HepG2 (cell line): ENCODE results near the gene DNAJC2. TPM values are rescaled to one million over a fixed set of nuclear protein-coding genes. Genes with fewer than 3 reads are reported as not detected.

ENCODE experiments used
- ATAC-seq: fragments of 200-7000 bp; cut with Tn5 transposase; 3 replicates; pipeline ENCODE4 v1.9.1; 2020; ENCODE audit warnings: mild to moderate bottlenecking, moderate library complexity
- BruUV-seq: library from RNA; stranded (reverse); fragments of 400-500 nt; replicated peaks from 2 replicates; lab custom pipeline; 2021; lab: Mats Ljungman, UMichigan
- CTCF ChIA-PET: fragments of 300-600 bp; formaldehyde crosslinking; extraction: SDS; loops from one replicate; lab custom pipeline; 2021; ENCODE audit warnings: low total read pairs, inconsistent platforms, low intra/inter-chr PET ratio; lab: Yijun Ruan, JAX
- POLR2A ChIA-PET: fragments of 350-600 bp; sonication (Branson Sonifier 250); formaldehyde crosslinking; loops from one replicate; lab custom pipeline; 2020; ENCODE audit warnings: antibody characterized with exemption, inconsistent platforms; lab: Yijun Ruan, JAX
- DNase-seq: peaks from one replicate; pipeline ENCODE4 v3.0.0-alpha.2; 2015; ENCODE audit warnings: low spot score
- FAIRE-seq: peaks from 3 replicates; lab custom pipeline; 2011; peaks lifted over from hg19 to GRCh38; lab: Jason Lieb, UNC
- H2AFZ ChIP-seq: one replicate; pipeline ENCODE4 v1.6.1; 2011; ENCODE audit warnings: low read length, inconsistent platforms
- H3K27ac ChIP-seq: fragments of 300-600 bp; 3 replicates; pipeline ENCODE4 v1.8.0; 2011; ENCODE audit warnings: mixed run types, mild to moderate bottlenecking, mixed read lengths, low read length, inconsistent platforms; ENCODE audit not compliant: insufficient read depth; ENCODE audit errors: extremely low read length
- H3K27me3 ChIP-seq, 2 experiments: fragments of 200-600 bp in 1 of 2; 2 replicates in 1 of 2; 3 replicates in 1 of 2; pipeline versions ENCODE4 v1.6.0 to v1.8.0; 2011; ENCODE audit warnings: low read length in 2 of 2, mild to moderate bottlenecking in 2 of 2, moderate library complexity in 2 of 2, inconsistent platforms in 1 of 2; ENCODE audit not compliant: insufficient read depth in 2 of 2, control insufficient read depth in 1 of 2
- H3K36me3 ChIP-seq, 2 experiments: fragments of 200-600 bp in 1 of 2; replicated peaks in 1 of 2; 2 replicates in 1 of 2; 3 replicates in 1 of 2; pipeline versions ENCODE4 v1.5.1 to v1.8.0; 2011; ENCODE audit warnings: low read length in 2 of 2, inconsistent platforms in 1 of 2; ENCODE audit not compliant: insufficient read depth in 2 of 2, control insufficient read depth in 1 of 2
- H3K4me1 ChIP-seq: 2 replicates; pipeline ENCODE4 v1.5.1; 2012; ENCODE audit warnings: low read length, inconsistent platforms; ENCODE audit not compliant: insufficient read depth
- H3K4me2 ChIP-seq: 2 replicates; pipeline ENCODE4 v1.6.0; 2011; ENCODE audit warnings: low read depth, low read length, inconsistent platforms
- H3K4me3 ChIP-seq, 3 experiments: fragments of 200-600 bp in 1 of 3; sonication (generic), shearing (Covaris generic) in 1 of 3; replicated peaks in 1 of 3; 2 replicates each; pipeline ENCODE4 v1.5.1; 2011 to 2016; ENCODE audit warnings: low read length in 3 of 3, inconsistent platforms in 2 of 3, low read depth in 2 of 3, mild to moderate bottlenecking in 2 of 3, control low read depth in 1 of 3, mixed read lengths in 1 of 3; ENCODE audit not compliant: insufficient read depth in 1 of 3
- H3K79me2 ChIP-seq: one replicate; pipeline ENCODE4 v1.6.1; 2011; ENCODE audit warnings: low read length, inconsistent platforms; ENCODE audit not compliant: insufficient read depth
- H3K9ac ChIP-seq: 2 replicates; pipeline ENCODE4 v1.6.0; 2011; ENCODE audit warnings: mild to moderate bottlenecking, low read depth, low read length, inconsistent platforms; ENCODE audit not compliant: insufficient read depth
- H3K9me3 ChIP-seq: 2 replicates; pipeline ENCODE4 v1.5.1; 2012; ENCODE audit warnings: mild to moderate bottlenecking, low read length
- H4K20me1 ChIP-seq: 2 replicates; pipeline ENCODE4 v1.6.0; 2011; ENCODE audit warnings: inconsistent platforms, mild to moderate bottlenecking, low read length, moderate library complexity; ENCODE audit not compliant: insufficient read depth
- AKAP8 ChIP-seq: sonication (generic); formaldehyde crosslinking; IDR thresholded peaks from 2 replicates; pipeline ENCODE4 v1.5.1; 2020; ENCODE audit warnings: mild to moderate bottlenecking, missing genetic modification reagents
- ATF2 ChIP-seq: sonication (generic); formaldehyde crosslinking; IDR thresholded peaks from 2 replicates; pipeline ENCODE4 v1.4.0; 2020; ENCODE audit warnings: missing genetic modification reagents
- ATF3 ChIP-seq: sonication (generic); formaldehyde crosslinking; IDR thresholded peaks from 2 replicates; pipeline ENCODE4 v1.4.0; 2020; ENCODE audit warnings: missing genetic modification reagents
- ATF7 ChIP-seq, 2 experiments: fragments of 450-650 bp in 1 of 2; sonication (generic) in 1 of 2; formaldehyde crosslinking in 1 of 2; IDR thresholded peaks; 2 replicates each; pipeline versions ENCODE4 v1.4.0 to v1.6.1; 2016 to 2020; ENCODE audit warnings: antibody characterized with exemption in 1 of 2, mild to moderate bottlenecking in 1 of 2, missing genetic modification reagents in 1 of 2
- CREBL2 ChIP-seq: sonication (generic); formaldehyde crosslinking; IDR thresholded peaks from 2 replicates; pipeline ENCODE4 v1.8.1; 2023; ENCODE audit warnings: missing genetic modification reagents, mild to moderate bottlenecking, borderline replicate concordance
- ETV5 ChIP-seq: IDR thresholded peaks from 2 replicates; pipeline ENCODE4 v1.6.1; 2018; ENCODE audit warnings: missing biosample characterization, missing genetic modification reagents, inconsistent platforms, borderline replicate concordance
- FLYWCH1 ChIP-seq: sonication (generic); formaldehyde crosslinking; IDR thresholded peaks from 2 replicates; pipeline ENCODE4 v1.8.1; 2023; ENCODE audit warnings: mild to moderate bottlenecking, missing genetic modification reagents
- NFRKB ChIP-seq: fragments of 450-650 bp; IDR thresholded peaks from 2 replicates; pipeline ENCODE4 v1.6.1; 2017
- RFX1 ChIP-seq: fragments of 450-650 bp; IDR thresholded peaks from 2 replicates; pipeline ENCODE4 v1.6.1; 2017
- SSRP1 ChIP-seq: IDR thresholded peaks from 2 replicates; pipeline ENCODE4 v1.6.1; 2016; ENCODE audit warnings: control low read depth
- U2AF1 ChIP-seq: fragments of 200-400 bp; formaldehyde crosslinking; optimal IDR thresholded peaks from 2 replicates; pipeline ENCODE3; 2017; ENCODE audit warnings: mild to moderate bottlenecking, low read depth, low read length
- UBTF ChIP-seq: sonication (generic); formaldehyde crosslinking; IDR thresholded peaks from 2 replicates; pipeline ENCODE4 v1.4.0; 2020; ENCODE audit warnings: mild to moderate bottlenecking, missing genetic modification reagents
- ZBTB20 ChIP-seq: sonication (generic); formaldehyde crosslinking; IDR thresholded peaks from 2 replicates; pipeline ENCODE4 v1.8.1; 2023; ENCODE audit warnings: missing genetic modification reagents, low read depth, mild to moderate bottlenecking, borderline replicate concordance
- ZIK1 ChIP-seq: sonication (generic); formaldehyde crosslinking; IDR thresholded peaks from 2 replicates; pipeline ENCODE4 v1.5.0; 2020; ENCODE audit warnings: mild to moderate bottlenecking, low read depth, missing genetic modification reagents, borderline replicate concordance
- ZNF33A ChIP-seq: sonication (generic); formaldehyde crosslinking; IDR thresholded peaks from 2 replicates; pipeline ENCODE4 v1.5.1; 2020; ENCODE audit warnings: missing genetic modification reagents, mild to moderate bottlenecking, moderate library complexity, borderline replicate concordance
- ZNF350 ChIP-seq: sonication (generic); formaldehyde crosslinking; IDR thresholded peaks from 2 replicates; pipeline ENCODE4 v1.4.0; 2020; ENCODE audit warnings: mild to moderate bottlenecking, low read depth, missing genetic modification reagents, borderline replicate concordance
- ZNF644 ChIP-seq: IDR thresholded peaks from 2 replicates; pipeline ENCODE4 v1.6.1; 2016; ENCODE audit warnings: low read depth
- ZNF816 ChIP-seq: sonication (generic); formaldehyde crosslinking; IDR thresholded peaks from 2 replicates; pipeline ENCODE4 v1.8.0; 2022; ENCODE audit warnings: missing genetic modification reagents, mild to moderate bottlenecking, borderline replicate concordance
- WGBS: methylation state at CpG from one replicate; pipeline ENCODE4 v1.1.6; 2017; ENCODE audit warnings: low lambda C conversion rate; 5-methylcytosine and 5-hydroxymethylcytosine counted together
- in situ Hi-C: cut with HindIII; loops from 2 replicates; pipeline ENCODE4 v1.10.0; 2017; ENCODE audit warnings: low pct_unique_long_range_greater_than_20kb; ENCODE audit not compliant: extremely low pct_ligation_motif_present
- intact Hi-C: fragments of 100-400 bp; cut with micrococcal nuclease; formaldehyde crosslinking; loops from one replicate; pipeline ENCODE4 v1.10.0; 2022; ENCODE audit not compliant: unreplicated experiment
- polyA plus RNA-seq, 8 experiments: library from polyadenylated mRNA; depleted of rRNA in 3 of 8; stranded (reverse) in 7 of 8; unstranded in 1 of 8; fragments of >200 nt; fragmentation: Illumina TruSeq in 4 of 8; extraction: Trizol in 4 of 8; gene quantifications; 2 replicates each; pipeline versions ENCODE4 v1.2.1 to v1.2.3, GENCODE V29; 2011 to 2016; ENCODE audit warnings: low read depth in 4 of 8, missing spikeins in 1 of 8, mixed read lengths in 1 of 8; ENCODE audit not compliant: insufficient read depth in 1 of 8
- total RNA-seq, 5 experiments: library from RNA; depleted of rRNA; stranded (reverse); fragments of >200 nt; fragmentation: Illumina TruSeq; extraction: Trizol; gene quantifications; 2 replicates each; pipeline ENCODE4 v1.2.3, GENCODE V29; 2016; ENCODE audit warnings: low read depth in 1 of 5

The DNAJC2 gene
- total and polyA plus RNA-seq, 2 of the 13 experiments (the other 11 are each of a cell fraction or from before 2014, with no cell fraction given): 19.6 to 42.0 TPM

- TF ChIP-seq UBTF (CRISPR knock-in tag) (no peak), NFRKB (no peak)
- TF ChIP-seq, all 625 proteins: peak for 0
These were observed 1.8 kb upstream of the DNAJC2 start (continued) for GRCh38 chr7:103346396-103346795.

GRCh38 chr7:103343758-103344452, 662 bp downstream of the DNAJC2 start:
- DNase-seq: peak; percentile 29
- ATAC-seq: peak; percentile 31
- TF ChIP-seq ZIK1 (CRISPR knock-in tag) (no peak), RFX1 (no peak), SSRP1 (no peak; the same call in 1 of the 2 replicates), AKAP8 (CRISPR knock-in tag) (no peak), CREBL2 (0 out of 2 replicates have a peak, but pooled peaks have one; percentile 10), ATF3 (no peak), ZNF644 (CRISPR knock-in tag) (no peak), FLYWCH1 (CRISPR knock-in tag) (no peak), ZNF816 (CRISPR knock-in tag) (0 out of 2 replicates have a peak, but pooled peaks have one; percentile 9), ETV5 (CRISPR knock-in tag) (no peak), ZNF350 (CRISPR knock-in tag) (peak; percentile 60; the same call in 1 of the 2 replicates), ATF7 (IDR thresholded peaks at IDR 0.05) (no peak), ATF7 (CRISPR knock-in tag; IDR thresholded peaks at IDR 0.05) (no peak), ZBTB20 (CRISPR knock-in tag) (no peak), ZNF33A (CRISPR knock-in tag) (peak; percentile 53; the same call in 1 of the 2 replicates), U2AF1 (peak; percentile 75), ATF2 (CRISPR knock-in tag) (no peak)

More at GRCh38 chr7:103343758-103344452, 662 bp downstream of the DNAJC2 start:
- H3K9ac ChIP-seq: peak overlapping the region; percentile 92
- H3K36me3 ChIP-seq: peaks cover 2 to 27% of the 10 kb centered on the region in 2 experiments; a peak in 4 of 5 replicates
- intact Hi-C loops: loop anchor here (2.0 to 5.0 kb wide), 3 partner anchors 43 to 63 kb away; partner anchors contain the start of gene PMPCB
- POLR2A ChIA-PET: interaction anchor here (1.5 kb wide), 1 partner anchor 62 kb away, joined by 6 read pairs; no protein-coding TSS in a partner anchor
- peak overlapping the region; percentile 85 for H3K4me2 ChIP-seq
- H3K4me1 ChIP-seq: peaks cover 41% of the 10 kb centered on the region
- TSS peak; percentile 61 for BruUV-seq
- in situ Hi-C loops: loop anchor here (10.0 kb wide), 1 partner anchor 61 kb away; no protein-coding TSS in a partner anchor
- WGBS: under 1% methylated on average over 26 of the region's 26 CpGs
- peak overlapping the region; percentile 75 to 92 (median 86) for H3K4me3 ChIP-seq
- no peaks in the 10 kb centered on the region for H3K9me3 ChIP-seq
- peaks cover 67% of the 10 kb centered on the region for H3K79me2 ChIP-seq
- no peak overlapping the region for H2AFZ ChIP-seq
- CTCF ChIA-PET: no interaction called here
- H3K27ac ChIP-seq: peak overlapping the region; percentile 82
- peaks cover 7% of the 10 kb centered on the region; the same call in 1 of the 2 replicates for H4K20me1 ChIP-seq
- no peak for FAIRE-seq
- no peaks in the 10 kb centered on the region; a peak in 1 of 5 replicates for H3K27me3 ChIP-seq
